Measurements from ENCODE around the gene ZNF469.

The ZNF469 gene

GRCh38 chr16:88346680-88347505 lies 35.9 kb upstream of the ZNF469 start:
- DNase-seq: no peak

- no peak for DNase-seq
Observed at GRCh38 chr16:88347656-88348376, 34.9 kb upstream of the ZNF469 start.

- no peak for DNase-seq
Observed at GRCh38 chr16:88348377-88349152, 34.2 kb upstream of the ZNF469 start.

- DNase-seq: no peak
Observed at GRCh38 chr16:88349153-88349902, 33.4 kb upstream of the ZNF469 start.

GRCh38 chr16:88349903-88350900 lies 32.6 kb upstream of the ZNF469 start:
- DNase-seq: no peak

GRCh38 chr16:88350922-88351321 lies 31.8 kb upstream of the ZNF469 start:
- DNase-seq: no peak

- DNase-seq: no peak
Observed at GRCh38 chr16:88351491-88352101, 31.2 kb upstream of the ZNF469 start.

- no peak for DNase-seq
Observed at GRCh38 chr16:88352261-88353200, 30.2 kb upstream of the ZNF469 start.

- no peak for DNase-seq
Observed at GRCh38 chr16:88353232-88353631, 29.5 kb upstream of the ZNF469 start.

GRCh38 chr16:88353691-88354090 lies 29.1 kb upstream of the ZNF469 start:
- DNase-seq: no peak

- no peak for DNase-seq
Observed at GRCh38 chr16:88354229-88355092, 28.3 kb upstream of the ZNF469 start.

- DNase-seq: no peak
Observed at GRCh38 chr16:88355093-88355388, 27.7 kb upstream of the ZNF469 start.

GRCh38 chr16:88355389-88356123 lies 27.2 kb upstream of the ZNF469 start:
- no peak for DNase-seq

- no peak for DNase-seq
Observed at GRCh38 chr16:88356124-88356726, 26.5 kb upstream of the ZNF469 start.

GRCh38 chr16:88356727-88357199 lies 26.0 kb upstream of the ZNF469 start:
- no peak for DNase-seq

GRCh38 chr16:88357317-88358022 lies 25.3 kb upstream of the ZNF469 start:
- peak; percentile 89 for DNase-seq

- no peak for DNase-seq
Observed at GRCh38 chr16:88358023-88358420, 24.7 kb upstream of the ZNF469 start.
